GM04503 (cell line): ENCODE results near the gene TRMT44.
"Not testable (repeated sequence)": the region's sequence is repeated elsewhere in the genome, so short reads cannot be mapped to it uniquely, and the experiment has no call there.

Experiments
- DNase-seq: peaks from one replicate; pipeline ENCODE4 v3.0.0-alpha.2; 2012; ENCODE audit warnings: low read depth

Gene TRMT44

DNA sequence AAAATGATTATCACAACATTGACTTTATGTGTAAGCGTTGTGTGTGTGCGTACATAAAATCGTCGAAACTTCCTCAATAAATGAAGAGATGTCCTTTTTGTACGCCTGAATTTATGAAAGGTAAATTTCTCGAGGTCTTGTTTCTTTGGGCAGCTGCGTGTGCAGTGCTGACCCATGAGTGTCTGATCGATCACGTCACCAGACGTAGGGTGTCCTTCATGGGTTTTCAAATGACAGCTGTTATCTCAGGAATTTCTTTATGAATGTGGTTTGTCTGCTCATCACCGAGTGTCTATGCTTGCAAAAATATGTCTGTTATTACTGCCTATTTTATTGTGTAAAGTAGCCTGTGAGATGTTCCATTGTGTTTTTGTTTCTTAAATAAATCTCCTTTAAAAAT, 71.9 kb downstream of the TRMT44 start:
- DNase-seq: no peak

DNA sequence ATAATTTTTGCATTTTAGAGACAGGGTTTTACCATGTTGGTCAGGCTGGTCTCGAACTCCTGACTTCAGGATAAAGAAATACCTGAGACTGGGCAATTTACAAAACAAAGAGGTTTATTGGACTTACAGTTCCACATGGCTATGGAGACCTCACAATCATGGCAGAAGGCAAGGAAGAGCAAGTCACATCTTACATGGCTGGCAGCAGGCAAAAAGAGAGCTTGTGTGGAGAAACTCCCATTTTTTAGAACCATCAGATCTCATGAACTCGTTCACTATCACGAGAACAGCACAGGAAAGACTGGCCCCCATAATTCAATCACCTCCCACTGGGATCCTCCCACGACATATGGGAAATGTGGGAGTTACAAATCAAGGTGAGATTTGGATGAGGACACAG, 72.5 kb downstream of the TRMT44 start:
- not testable (repeated sequence) for DNase-seq

DNA sequence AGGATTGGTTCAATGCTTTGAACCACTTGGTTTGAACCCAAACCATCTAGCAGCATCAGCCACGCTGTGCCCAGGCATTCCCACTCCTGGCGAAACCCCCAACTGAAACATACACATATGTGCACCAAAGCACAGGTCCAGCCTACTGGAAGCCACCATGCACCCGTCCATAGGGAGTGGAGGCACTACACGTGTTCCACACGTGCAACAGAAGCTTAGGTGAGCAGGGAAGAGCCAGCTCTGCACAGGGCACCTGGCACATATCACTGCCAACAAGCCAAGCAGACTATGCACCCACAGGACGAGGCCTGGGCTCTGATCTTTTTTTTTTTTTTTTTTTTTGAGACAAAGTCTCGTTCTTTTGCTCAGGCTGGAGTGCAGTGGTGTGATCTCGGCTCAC, 73.4 kb downstream of the TRMT44 start:
- DNase-seq: no peak

DNA sequence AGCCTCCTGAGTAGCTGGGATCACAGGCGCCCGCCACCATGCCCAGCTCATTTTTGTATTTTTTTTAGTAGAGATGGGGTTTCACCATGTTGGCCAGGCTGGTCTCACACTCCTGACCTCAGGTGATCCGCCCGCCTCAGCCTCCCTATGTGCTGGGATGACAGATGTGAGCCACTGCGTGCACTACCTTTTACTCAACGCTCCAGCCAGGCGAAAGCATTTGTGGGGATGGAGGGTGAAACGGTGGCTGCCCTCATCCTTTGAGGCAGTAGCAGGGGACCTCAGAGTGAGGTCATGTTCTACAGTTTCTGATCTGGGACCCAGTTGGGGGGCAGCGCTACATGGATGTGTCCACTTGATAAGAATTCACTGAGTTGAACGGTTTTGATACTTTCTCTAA, 73.8 kb downstream of the TRMT44 start:
- no peak for DNase-seq

DNA sequence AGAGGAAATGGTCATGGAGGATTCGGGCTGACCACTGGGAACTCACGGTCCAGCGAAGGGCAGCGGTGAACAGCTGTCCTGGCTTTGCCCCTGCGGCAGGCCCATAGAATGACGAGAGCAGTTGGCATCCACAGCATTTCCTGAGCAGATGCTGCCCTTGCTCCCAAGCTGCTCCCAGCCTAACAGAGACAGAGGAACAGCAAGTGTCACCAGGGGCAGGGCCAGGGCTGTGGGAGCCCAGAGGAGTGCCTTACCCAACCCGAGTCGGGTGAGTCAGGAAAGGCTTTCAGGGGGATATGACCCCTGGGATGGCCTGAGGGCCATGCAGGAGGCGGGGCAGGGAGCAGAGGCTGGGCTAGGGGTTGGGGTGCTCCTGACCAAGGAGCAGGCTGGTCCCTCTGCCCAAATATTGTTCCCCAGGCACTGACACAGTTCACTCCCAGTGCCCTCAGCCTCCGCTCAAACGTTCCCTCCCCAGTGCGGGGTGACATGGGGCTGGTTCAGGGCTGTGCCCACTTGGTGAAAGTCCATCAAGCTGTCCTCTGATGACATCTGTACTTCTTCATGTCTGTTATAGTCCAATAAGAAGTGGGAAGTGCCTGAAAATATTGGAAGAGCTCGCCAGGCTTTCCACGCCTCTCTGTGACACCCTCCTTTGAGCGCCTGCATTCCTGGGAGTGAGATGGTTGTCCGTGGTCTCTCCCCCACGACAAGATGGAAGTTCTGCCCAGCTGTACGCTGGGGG, 74.9 kb downstream of the TRMT44 start:
- DNase-seq: no peak

DNA sequence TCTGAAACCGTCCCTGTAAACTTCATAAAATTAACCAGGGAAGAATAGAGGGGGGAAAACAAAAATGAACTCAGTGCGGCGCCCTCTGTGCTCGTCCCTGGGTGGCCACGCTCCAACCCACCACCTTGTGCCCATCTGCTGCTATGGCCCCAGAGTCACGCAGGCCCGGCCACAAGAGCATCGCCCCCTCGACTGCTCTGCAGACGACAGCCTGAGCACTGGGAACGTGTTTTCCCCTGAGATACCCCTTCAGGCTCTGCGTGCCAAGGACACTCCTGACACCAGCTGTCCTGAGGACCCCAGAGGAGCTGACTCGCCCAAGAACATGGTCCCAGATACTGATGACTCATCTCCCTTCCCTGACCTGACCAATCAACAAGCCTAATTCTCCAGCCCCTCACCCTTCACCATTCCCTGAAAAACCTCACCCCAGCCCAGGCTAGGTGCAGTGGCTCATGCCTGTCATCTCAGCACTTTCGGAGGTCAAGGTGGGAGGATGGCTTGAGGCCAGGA, 75.5 kb downstream of the TRMT44 start:
- no peak for DNase-seq

- DNase-seq: no peak
Measured at GRCh38 chr4:8516996-8517550, 76.5 kb downstream of the TRMT44 start.

DNA sequence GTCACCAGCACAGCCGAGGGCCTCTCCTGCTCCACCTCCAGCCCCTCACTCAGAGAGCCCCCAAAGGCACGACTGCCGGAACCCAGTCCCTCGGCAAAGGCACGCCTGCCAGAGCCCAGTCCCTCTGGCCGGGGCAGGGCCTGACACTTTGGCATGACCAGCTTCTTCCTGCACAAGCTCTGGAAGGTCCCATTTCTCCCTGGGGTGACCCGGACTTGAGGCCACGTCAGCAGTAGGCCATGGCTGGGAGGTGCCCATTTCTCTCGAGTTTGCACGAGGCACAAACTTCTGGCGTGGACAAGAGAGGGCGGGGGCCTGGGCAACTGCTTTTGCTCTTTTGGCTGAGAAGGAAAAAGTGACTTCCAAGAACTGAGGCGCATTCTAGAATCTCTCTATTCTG, 77.4 kb downstream of the TRMT44 start:
- no peak for DNase-seq

DNA sequence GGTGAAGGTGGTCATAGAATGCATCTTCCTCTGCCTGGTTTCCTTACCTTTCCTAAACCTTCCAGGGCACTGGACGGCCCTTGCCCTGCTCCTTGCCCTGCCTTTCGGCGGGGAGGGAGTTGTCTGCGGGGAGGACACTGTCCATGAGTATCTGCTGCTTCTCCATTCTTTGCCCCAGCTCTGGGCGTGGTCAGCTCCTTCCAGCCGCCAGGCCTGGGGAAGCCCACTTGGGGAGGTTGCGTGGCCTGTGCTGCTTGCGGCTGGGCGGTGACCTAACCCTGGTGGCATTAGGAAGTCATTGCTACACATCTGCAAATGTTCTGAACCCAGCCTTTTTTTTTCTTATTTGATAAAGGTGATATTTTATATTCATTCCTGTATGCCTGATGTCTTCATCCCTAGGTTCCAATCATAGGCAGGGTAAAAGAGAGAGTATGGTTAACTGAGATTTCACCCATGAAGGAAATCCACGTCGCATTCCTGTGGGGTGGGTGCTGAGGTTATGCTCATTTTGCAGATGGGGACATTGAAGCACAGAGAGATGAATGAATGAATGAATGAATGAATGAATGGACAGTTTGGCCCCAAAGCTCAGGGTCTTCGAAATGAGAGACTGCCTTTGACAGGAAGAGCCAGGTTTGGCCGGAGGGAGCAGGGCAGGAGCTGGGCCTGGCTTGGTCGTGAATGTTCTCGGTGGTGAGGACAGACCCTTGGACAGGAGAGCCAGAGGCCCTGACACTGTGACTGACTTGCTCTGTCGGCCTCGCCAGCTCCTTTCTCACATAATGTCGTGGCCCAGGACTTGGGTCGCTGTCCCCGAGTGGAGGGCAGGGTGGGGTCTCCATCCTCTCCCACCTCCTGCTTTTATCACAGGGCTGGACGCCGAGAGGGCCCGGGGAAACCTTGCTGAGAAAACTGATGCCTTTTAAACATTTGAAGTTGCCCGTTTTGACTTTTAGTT, 81.9 kb downstream of the TRMT44 start:
- DNase-seq: no peak

DNA sequence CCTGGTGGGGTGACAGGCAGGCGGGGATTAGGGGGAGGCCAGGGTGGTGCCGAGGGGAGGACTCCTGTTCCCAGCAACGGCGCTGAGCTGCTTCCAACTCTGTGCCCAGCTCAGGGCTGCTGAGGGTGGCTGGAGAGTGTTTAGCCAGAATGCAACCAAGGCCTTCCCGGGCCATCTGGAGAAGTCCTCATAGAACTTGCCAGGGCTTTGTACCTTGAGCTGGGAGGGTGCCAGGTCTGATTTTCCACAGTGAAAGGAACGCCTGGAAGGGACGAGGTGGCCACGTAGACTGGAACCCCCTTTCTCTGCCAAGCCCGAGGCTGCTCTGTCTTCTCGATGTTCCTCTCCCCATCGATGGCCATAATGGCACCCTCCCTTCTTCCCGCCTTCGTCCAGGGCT, 82.6 kb downstream of the TRMT44 start:
- no peak for DNase-seq

- DNase-seq: no peak
Measured at GRCh38 chr4:8523766-8524165, 83.2 kb downstream of the TRMT44 start.

DNA sequence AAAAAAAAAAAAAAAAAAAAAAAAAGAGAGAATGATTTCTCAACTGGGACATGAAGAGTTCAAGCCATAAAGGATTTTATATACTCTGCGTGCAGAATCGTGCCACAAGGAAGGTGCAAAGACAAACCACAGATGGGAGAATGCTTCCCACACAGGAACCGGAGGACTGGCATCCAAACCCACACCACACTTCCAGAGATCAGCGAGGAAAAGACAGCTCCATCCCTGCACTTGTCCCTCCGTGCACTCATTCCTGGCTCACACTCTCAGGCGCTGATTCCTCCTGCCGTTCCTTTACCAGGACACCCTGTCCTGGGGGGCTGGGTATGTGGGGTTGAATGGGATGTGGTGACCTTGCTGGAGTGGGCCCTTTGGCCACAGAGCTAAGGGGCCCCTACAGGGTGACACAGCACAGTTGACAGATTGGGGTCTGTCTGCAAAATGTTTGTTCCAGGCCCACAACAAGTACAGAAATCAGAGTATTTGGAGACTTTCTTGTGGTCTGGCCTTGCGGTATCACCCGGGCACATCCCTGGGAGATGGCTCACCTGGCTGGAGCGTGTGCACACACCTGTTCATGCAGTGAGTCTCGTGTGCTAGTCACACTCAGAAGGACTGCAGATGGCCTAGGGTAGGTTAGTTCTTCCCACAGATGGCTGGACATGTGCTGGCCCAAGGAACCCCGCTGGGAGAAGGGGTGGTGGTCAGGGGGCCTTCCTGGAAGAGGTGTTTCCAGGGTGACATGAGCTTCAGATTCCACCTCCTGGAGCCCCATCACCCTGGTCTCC, 84.2 kb downstream of the TRMT44 start:
- no peak for DNase-seq

- DNase-seq: no peak
Measured at GRCh38 chr4:8525383-8526120, 85.0 kb downstream of the TRMT44 start.
